A549 (cell line): ENCODE measurements around the gene TNNI3K.

ENCODE experiments used
- CEBPB ChIP-seq, 2 experiments: fragments of >200 bp in 1 of 2; sonication (Bioruptor Twin) in 1 of 2; formaldehyde crosslinking in 1 of 2; IDR thresholded peaks; 2 replicates each; pipeline ENCODE4 v1.6.1; 2012 to 2016
- MAFK ChIP-seq: fragments of 450-650 bp; IDR thresholded peaks from 2 replicates; pipeline ENCODE4 v1.6.1; 2014; ENCODE audit not compliant: partially characterized antibody
- TF ChIP-seq, protein P1 (sequence below): fragments of >200 bp; sonication (Bioruptor Twin); formaldehyde crosslinking; IDR thresholded peaks from 3 replicates; pipeline ENCODE4 v1.5.1; 2016

DNA sequence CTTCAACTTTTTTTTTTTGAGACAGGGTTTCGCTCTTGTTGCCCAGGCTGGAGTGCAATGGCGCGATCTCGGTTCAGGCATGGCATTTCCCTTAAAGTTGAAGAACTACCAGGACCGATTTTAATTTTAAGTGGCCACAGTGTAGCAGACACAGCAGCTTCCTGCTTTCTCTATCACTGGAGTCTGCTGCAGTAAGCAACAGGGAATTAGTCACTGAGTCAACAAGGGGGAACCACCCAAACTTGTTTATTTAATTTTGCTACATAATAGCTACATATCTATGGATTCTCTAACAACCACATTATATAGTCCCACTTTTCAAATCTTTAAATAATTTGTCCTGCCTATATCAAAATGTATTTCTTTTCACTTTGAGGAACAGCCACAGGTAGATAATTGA, 12.5 kb upstream of the TNNI3K start:
- TF ChIP-seq CEBPB (IDR thresholded peaks at IDR 0.05) (no peak), MAFK (no peak)
- TF ChIP-seq, protein P1, sequence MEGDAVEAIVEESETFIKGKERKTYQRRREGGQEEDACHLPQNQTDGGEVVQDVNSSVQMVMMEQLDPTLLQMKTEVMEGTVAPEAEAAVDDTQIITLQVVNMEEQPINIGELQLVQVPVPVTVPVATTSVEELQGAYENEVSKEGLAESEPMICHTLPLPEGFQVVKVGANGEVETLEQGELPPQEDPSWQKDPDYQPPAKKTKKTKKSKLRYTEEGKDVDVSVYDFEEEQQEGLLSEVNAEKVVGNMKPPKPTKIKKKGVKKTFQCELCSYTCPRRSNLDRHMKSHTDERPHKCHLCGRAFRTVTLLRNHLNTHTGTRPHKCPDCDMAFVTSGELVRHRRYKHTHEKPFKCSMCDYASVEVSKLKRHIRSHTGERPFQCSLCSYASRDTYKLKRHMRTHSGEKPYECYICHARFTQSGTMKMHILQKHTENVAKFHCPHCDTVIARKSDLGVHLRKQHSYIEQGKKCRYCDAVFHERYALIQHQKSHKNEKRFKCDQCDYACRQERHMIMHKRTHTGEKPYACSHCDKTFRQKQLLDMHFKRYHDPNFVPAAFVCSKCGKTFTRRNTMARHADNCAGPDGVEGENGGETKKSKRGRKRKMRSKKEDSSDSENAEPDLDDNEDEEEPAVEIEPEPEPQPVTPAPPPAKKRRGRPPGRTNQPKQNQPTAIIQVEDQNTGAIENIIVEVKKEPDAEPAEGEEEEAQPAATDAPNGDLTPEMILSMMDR: no peak
